HL-60 (cell line): Measurements from ENCODE around the gene NPRL2.

Experiments used
- DNase-seq, 2 experiments: peaks; one replicate each; pipeline ENCODE4 v3.0.0-alpha.2; 2010 to 2020; ENCODE audit warnings: low read depth in 1 of 2, low spot score in 1 of 2
- H3K27ac ChIP-seq: fragments of 250-450 bp; sonication (Bioruptor Pico); replicated peaks from 2 replicates; pipeline ENCODE4 v1.5.1; 2020; ENCODE audit warnings: mild to moderate bottlenecking, moderate library complexity
- H3K27me3 ChIP-seq: fragments of 250-450 bp; sonication (Bioruptor Pico); 2 replicates; pipeline ENCODE4 v1.5.1; 2021; ENCODE audit warnings: mild to moderate bottlenecking, moderate library complexity; ENCODE audit not compliant: insufficient read depth, poor library complexity, severe bottlenecking
- H3K4me3 ChIP-seq: replicated peaks from 2 replicates; pipeline ENCODE4 v1.5.1; 2011; ENCODE audit warnings: mild to moderate bottlenecking, control low read depth, low read length; ENCODE audit not compliant: insufficient read depth
- CTCF ChIP-seq: IDR thresholded peaks from one replicate; pipeline ENCODE4 v1.5.1; 2011; ENCODE audit warnings: low read length, control low read depth, inconsistent platforms; ENCODE audit not compliant: insufficient read depth
- GABPA ChIP-seq: IDR thresholded peaks from 2 replicates; pipeline ENCODE4 v1.6.1; 2012; ENCODE audit warnings: low read depth
- POLR2AphosphoS5 ChIP-seq: IDR thresholded peaks from 2 replicates; pipeline ENCODE4 v1.6.1; 2012; ENCODE audit warnings: low read depth
- SPI1 ChIP-seq: IDR thresholded peaks from 2 replicates; pipeline ENCODE4 v1.6.1; 2012; ENCODE audit warnings: low read depth, mild to moderate bottlenecking, borderline replicate concordance
- TF ChIP-seq, protein P1 (sequence below): IDR thresholded peaks from 2 replicates; pipeline ENCODE4 v1.6.1; 2012; ENCODE audit warnings: low read depth; ENCODE audit not compliant: insufficient replicate concordance

NPRL2 gene

DNA sequence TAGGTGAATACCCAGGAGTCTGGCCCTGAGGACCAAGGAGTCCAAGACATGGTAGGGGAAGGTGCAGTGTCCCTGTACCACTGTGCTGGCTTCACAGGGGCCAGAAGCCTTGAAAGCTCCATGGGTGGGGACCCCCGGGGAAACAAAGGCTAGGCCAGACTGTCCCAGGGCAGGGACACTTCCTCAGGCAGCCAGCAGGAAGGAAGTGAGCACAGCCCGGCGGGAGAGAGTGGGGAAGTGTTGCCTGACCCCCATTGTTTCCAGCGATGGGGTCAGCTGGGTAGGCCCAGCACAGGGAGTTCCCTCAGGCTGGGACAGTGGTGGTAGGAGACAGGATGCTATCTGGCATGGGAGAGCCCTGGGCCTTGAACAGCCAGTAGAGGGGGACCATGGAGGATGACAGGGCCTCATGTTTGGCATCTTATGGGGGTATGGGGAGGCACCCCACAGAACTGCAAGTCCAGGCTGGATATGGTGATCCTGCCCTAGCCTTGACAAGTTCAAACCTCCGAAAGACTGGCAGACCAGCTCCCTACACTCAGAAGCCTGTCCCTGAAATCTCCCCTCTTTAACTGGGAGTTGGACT is 26.9 kb downstream of the NPRL2 start:
- no peaks in the 10 kb centered on the region for H3K27me3 ChIP-seq
- TF ChIP-seq CTCF: no peak
- TF ChIP-seq POLR2AphosphoS5: 0 out of 2 replicates have a peak, but pooled peaks have one; percentile 6
- TF ChIP-seq SPI1: peak; percentile 39; the same call in 1 of the 2 replicates
- TF ChIP-seq, protein P1, sequence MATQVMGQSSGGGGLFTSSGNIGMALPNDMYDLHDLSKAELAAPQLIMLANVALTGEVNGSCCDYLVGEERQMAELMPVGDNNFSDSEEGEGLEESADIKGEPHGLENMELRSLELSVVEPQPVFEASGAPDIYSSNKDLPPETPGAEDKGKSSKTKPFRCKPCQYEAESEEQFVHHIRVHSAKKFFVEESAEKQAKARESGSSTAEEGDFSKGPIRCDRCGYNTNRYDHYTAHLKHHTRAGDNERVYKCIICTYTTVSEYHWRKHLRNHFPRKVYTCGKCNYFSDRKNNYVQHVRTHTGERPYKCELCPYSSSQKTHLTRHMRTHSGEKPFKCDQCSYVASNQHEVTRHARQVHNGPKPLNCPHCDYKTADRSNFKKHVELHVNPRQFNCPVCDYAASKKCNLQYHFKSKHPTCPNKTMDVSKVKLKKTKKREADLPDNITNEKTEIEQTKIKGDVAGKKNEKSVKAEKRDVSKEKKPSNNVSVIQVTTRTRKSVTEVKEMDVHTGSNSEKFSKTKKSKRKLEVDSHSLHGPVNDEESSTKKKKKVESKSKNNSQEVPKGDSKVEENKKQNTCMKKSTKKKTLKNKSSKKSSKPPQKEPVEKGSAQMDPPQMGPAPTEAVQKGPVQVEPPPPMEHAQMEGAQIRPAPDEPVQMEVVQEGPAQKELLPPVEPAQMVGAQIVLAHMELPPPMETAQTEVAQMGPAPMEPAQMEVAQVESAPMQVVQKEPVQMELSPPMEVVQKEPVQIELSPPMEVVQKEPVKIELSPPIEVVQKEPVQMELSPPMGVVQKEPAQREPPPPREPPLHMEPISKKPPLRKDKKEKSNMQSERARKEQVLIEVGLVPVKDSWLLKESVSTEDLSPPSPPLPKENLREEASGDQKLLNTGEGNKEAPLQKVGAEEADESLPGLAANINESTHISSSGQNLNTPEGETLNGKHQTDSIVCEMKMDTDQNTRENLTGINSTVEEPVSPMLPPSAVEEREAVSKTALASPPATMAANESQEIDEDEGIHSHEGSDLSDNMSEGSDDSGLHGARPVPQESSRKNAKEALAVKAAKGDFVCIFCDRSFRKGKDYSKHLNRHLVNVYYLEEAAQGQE: no peak
- DNase-seq: no peak
- H3K4me3 ChIP-seq: no peak overlapping the region
- peak overlapping the region; percentile 100 for H3K27ac ChIP-seq

DNA sequence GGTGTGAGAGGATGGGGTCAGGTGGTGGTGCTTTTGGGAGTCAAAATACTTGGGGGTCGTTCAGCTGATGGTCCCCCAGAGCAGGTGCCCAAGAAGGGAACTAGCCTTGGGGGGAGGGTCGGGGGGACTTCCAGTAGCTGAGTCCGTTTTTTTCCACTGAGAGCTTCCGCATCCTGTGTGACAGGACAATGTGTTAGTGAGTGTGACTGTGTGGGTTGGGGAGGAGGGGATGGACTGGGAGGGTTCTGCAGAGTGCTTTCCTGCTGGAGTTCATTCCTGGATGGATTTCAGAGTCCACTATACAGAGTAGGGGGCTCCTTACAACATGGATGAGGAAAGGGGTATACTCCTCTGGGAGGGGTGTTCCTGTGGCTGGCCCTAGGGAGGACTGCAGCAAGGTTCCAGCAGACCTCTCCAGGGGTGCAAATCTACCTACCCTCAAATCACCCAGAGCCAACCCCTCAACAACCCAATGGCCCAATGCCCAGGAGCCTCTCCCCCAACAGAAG is 27.4 kb downstream of the NPRL2 start:
- Histone ChIP-seq H3K27ac (peak overlapping the region; percentile 100), H3K27me3 (no peaks in the 10 kb centered on the region), H3K4me3 (no peak overlapping the region)
- DNase-seq: peak in 1 of 2 experiments; percentile 49
- TF ChIP-seq POLR2AphosphoS5 (peak; percentile 48; the same call in 1 of the 2 replicates), SPI1 (peak; percentile 26; the same call in 1 of the 2 replicates), GABPA (no peak)
- TF ChIP-seq, protein P1: no peak

GRCh38 chr3:50322386-50323091 is 28.0 kb downstream of the NPRL2 start, which contains the start of gene HYAL2:
TSS of gene HYAL2 (minus strand) at chr3:50322745. CDS start at chr3:50320489, 2,256 bp downstream.
- no peak for DNase-seq
- H3K4me3 ChIP-seq: peak within 1 kb of the TSS; percentile 68
- TF ChIP-seq GABPA (no peak), CTCF (no peak), SPI1 (no peak), POLR2AphosphoS5 (no peak)
- TF ChIP-seq, protein P1: no peak
- no peaks in the 10 kb centered on the region for H3K27me3 ChIP-seq
- H3K27ac ChIP-seq: peak within 1 kb of the TSS; percentile 100
